T follicular helper cell (primary cell): ENCODE results near the gene MTF2.
A peak's percentile ranks its signal among the peaks of the same experiment; 100 is the strongest.
"Not testable (repeated sequence)": the region's sequence is repeated elsewhere in the genome, so short reads cannot be mapped to it uniquely, and the experiment has no call there.

Source experiments
- DNase-seq: peaks from one replicate; pipeline ENCODE4 v3.0.0-alpha.2; 2020; ENCODE audit warnings: low read depth

The MTF2 gene

DNA sequence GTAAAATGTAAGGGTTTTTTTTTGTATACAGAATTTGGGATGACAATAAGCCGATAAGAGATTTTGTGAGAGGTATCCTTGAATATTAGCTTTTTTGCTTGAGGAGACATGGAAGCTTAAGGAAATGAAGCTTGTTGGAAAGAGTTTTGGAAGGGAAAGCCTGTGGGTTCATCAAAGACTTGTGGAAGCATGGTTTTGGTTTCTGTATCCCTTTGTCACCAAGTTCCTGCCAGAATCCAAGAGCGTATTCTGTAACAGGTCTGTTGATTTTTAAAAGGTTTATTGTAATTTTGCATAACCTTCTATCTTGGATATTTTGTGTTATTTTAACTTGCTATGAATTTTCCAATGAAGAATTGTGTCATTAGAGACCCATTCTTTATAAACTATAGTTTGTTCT, 63.1 kb downstream of the MTF2 start:
- DNase-seq, result no peak

DNA sequence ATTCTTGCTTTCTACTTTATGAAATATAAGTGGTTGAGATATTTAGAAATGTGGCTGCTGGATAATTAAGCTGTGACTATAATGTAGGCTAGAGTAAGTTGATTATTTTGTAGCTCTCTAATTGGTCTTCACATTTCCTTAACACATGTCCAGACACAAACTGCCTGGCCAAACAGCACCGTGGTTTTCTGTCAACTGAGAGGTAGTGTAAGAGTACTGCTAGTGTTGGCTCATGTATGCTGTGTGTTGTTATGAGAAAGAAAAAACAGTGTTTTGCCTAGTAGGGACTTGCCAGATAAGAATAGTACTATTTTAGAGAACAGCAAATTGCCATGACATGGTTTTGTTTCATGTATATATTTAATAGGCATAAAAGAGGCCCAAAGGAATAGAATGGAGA, 64.1 kb downstream of the MTF2 start:
- DNase-seq, result no peak

DNA sequence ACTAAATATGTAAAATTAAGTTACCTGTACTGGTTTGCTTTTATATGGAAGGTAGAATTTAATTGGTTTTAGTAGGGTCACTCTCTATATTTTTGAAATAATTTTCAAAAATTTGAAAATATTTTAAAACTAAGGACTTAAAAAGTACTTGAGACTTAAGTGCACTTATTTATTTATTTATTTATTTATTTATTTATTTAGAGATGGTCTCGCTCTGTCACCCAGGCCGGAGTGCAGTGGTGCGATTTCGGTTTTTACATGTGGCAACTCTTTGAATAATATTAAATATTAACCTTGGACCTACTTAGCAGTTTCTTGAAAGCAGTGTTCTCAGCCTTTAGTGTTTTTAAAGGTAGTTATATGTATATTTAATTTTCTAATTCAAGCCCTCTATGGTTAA, 64.7 kb downstream of the MTF2 start:
- no peak for DNase-seq

DNA sequence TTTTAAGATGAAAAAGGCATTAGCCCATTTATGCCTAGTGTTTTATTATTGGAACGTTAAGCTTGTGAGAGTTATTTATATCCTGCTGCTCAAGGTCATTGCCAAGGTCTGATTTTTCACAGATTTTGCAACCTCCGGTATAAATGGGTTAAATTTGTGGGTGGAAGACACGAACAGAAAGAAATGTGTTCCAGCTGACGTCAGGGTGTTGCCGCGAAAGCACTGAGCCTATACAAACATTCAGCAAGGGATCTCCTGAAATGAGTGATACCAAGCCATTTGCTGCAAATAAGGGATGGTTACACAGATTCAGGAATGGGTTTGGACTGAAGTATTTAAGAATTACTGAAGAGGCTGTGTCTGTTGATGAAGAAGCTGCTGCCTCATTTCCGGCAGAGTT, 68.9 kb downstream of the MTF2 start:
- DNase-seq, result no peak

DNA sequence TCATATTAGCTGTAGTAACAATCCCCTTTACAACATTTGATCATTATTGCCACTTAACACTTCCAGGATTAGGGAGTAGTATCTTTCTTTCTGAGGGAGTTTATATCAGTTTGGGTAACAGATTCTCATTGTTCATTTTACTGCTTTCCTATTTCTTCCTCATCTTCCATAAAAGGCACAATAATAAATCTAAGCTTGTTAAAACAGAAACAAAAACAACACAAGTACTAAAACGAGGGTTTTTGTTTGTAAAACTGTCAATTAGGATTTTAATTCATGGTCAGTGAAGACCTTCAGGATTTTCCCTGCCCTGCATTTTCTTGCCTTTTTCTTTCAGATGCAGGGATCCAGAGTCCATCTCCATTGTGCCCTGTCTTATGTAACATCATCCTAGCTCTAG, 71.6 kb downstream of the MTF2 start:
- no peak for DNase-seq

DNA sequence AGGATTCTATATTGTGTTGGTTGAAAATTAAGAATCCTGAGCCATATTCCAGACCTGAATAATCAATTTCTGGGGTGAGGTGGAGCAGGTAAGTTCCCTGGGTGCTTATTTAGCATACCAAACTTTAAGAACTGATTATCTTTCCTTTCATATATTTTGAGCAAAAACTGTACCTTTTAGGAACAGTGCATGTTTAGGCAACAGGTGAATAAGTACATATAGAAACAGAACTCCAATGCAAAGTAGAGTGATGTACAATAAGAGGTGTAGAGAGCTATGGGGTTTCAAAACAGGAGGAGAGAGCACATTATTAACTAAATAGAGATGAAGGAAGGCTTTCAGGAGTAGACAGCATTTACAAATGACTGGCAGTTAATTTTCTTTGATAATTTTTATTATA, 72.4 kb downstream of the MTF2 start:
- DNase-seq, result no peak

DNA sequence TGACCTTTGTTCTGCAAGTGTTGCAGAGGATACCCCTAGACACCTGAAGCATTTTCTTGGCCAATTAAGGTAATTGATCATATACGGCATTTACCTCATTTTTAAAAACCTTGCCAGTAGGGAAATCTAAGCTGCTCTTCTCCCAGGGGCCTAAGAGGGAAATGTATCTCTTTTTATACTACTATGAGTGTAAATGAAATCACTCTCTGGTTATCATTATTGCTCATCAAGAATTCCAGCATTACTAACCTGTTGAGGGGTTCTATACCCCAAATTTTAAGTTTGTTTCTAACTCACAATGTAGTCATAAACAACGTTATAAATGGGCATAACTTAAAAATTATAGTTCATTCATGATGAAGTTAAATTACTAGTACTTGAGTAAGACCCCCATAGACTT, 73.8 kb downstream of the MTF2 start:
- no peak for DNase-seq

DNA sequence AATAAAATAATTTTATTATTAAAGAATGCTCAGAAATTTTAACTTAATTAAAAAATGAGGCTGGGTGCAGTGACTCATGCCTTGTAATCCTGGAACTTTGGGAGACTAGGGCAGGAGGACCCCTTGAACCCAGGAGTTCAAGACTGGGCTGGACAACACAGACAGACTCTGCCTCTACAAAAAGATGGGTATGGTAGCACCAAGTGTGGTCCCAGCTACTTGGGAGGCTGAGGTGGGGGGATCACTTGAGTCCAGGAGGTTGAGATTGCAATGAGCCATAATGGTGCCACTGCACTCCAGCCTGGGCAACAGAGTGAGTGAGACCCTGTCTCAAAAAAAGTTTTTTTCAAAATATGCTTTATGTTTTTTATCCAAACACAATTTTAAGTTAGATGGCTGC, 75.8 kb downstream of the MTF2 start:
- DNase-seq, result no peak

DNA sequence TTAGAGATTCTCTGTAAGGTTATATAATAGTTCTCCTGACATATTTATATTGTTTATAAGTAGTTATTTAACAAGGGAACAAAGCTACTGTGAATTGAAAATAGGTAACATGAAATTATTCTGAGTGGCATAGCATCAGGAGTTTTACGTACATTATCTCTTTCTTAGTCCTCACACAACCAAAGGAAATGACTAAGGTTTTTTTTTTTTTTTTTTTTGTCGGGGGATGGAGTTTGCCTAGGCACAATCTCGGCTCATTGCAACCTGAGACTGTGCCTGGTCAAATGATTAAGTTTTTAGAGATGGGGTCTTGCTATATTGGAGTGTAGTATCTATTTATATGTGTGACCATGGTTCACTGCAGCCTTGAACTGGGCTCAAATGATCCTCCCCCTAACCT, 76.3 kb downstream of the MTF2 start:
- no peak for DNase-seq

DNA sequence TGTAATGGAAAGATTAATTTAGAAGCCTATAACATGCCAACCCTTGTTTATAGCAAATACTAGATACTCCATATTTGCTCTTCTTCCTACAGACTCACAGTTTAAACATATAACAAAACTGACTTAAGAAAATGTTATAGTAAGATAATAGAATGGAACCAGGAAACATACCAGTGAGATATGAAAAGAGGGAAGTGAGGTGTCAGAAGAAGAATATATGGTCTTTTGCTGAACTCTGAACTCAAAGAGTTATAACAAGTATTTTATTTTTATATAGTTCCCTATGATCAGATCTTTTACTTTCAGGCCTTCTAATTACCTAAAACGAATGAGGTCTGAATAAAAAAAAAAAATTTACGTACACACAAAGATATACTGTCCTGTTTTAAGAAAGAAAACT, 80.3 kb downstream of the MTF2 start:
- DNase-seq, result no peak

DNA sequence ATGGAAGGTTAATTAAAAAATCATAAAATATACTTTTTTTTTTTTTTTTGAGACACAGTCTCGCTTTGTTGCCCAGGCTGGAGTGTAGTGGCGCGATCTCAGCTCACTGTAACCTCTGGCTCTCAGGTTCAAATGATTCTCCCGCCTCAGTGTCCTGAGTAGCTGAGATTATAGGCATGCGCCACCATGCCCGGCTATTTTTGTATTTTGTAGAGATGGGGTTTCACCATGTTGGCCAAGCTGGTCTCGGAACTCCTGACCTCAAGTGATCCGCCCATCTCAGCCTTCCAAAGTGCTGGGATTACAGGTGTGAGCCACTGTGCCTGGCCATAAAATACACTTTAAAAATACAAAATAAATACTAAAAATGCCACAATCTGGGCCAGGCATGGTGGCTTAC, 84.2 kb downstream of the MTF2 start:
- DNase-seq, result not testable (repeated sequence)

DNA sequence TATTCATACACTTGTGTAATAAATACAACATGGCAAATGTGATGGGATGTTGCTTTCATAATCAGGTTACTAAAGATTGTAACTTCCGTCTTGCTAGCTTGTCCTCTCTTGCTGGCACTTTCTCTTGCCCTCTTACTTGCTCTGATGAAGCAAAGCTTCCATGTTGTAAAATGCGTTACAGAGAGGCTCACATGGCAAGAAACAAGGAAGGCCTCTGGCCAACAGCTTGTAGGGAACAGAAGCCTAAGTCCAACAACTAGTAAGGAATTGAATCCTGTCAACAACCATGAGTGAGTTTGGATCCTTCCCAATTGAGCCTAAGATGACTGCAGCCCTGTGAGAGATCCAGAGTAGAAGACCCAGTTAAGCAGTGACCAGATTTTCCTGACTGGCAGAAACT, 85.7 kb downstream of the MTF2 start:
- no peak for DNase-seq

DNA sequence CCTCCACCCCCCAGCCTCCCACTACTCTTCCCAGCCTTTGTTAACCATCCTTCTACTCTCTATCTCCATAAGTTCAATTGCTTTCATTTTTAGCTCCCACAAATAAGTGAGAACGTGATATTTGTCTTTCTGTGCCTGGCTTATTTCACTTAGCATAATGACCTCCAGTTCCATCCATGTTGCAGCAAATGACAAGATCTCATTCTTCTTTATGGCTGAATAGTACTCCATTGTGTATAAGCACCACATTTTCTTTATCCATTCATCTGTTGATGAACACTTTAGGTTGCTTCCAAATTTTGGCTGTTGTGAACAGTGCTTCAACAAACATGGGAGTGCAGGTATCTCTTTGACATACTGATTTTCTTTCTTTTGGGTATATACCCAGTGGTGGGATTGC, 86.8 kb downstream of the MTF2 start:
- DNase-seq, result not testable (repeated sequence)

DNA sequence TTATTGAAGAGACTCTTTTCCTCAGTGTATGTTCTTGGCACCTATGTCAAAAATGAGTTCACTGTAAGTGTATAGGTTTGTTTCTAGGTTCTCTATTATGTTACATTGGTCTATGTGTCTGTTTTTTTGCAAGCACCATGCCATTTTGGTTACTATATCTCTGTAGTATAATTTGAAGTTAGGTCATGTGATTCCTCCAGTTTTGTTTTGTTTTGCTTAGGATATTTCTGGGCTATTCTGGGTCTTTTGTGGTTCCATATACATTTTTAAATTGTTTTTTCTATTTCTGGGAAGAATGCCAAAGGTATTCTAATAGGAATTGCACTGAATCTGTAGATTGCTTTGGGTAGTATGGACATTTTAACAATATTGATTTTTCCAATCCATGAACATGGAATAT, 87.9 kb downstream of the MTF2 start:
- DNase-seq, result no peak

DNA sequence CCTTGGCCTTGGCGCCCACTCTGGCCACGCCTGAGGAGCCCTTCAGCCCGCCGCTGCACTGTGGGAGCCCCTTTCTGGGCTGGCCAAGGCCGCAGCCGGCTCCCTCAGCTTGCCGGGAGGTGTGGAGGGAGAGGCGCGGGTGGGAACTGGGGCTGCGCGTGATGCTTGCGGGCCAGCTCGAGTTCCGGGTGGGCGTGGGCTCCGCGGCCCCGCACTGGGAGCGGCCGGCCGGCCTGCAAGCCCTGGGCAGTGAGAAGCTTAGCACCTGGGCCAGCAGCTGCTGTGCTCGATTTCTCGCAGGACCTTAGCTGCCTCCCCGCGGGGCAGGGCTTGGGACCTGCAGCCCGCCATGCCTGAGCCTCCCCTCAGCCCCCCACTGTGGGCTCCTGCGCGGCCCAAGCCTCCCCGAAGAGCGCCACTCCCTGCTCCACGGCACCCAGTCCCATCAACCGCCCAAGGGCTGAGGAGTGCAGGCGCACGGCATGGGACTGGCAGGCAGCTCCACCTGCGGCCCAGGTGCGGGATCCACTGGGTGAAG, 91.1 kb downstream of the MTF2 start:
- not testable (repeated sequence) for DNase-seq

DNA sequence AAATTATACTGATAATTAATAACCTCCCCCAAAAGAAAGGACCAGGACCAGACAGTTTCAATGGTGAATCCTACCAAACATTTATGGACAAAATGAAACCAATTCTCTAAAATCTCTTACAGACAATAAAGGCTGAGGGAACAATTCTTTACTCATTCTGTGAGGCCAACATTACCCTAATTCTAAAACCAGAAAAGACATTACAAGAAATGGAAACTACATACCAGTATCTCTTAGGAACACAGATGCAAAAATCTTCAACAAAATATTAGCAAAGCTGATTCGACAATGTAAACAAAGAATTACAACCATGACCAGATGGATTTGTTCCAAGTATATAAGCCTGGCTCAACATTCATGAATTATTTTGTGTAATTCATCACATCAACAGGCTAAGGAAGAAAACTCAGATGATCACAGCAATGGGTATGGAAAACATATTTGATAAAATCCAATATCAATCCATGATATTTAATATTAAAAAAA, 92.5 kb downstream of the MTF2 start:
- DNase-seq, result no peak

DNA sequence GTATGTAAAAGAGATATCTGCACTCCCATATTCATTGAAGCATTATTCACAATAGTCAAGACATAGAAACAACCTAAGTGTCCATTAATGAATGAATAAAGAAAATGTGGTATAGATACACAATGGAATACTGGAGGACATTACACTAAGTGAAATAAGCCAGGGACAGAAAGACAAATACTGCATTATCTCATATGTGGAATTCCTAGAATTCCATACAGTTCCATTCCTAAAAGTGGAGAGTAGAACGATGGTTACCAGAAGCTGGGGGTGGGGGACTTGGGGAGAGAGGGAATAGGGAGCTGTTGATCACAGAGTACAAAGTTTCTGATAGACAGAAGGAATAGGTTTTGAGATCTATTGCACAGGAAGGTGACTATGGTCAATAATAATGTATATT, 93.7 kb downstream of the MTF2 start:
- DNase-seq, result no peak

DNA sequence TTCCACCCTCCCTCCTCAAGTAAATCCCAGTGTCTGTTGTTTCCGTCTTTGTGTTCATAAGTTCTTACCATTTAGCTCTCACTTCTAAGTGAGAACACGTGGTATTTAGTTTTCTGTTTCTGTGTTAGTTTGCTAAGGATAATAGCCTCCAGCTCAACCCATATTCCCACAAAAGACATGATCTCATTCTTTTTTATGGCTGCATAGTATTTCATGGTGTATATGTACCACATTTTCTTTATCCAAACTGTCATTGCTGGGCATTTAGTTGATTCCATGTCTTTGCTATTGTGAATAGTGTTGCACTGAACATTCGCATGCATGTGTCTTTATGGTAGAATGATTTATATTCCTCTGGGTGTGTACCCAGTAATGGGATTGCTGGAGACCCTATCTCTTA, 95.6 kb downstream of the MTF2 start:
- not testable (repeated sequence) for DNase-seq

DNA sequence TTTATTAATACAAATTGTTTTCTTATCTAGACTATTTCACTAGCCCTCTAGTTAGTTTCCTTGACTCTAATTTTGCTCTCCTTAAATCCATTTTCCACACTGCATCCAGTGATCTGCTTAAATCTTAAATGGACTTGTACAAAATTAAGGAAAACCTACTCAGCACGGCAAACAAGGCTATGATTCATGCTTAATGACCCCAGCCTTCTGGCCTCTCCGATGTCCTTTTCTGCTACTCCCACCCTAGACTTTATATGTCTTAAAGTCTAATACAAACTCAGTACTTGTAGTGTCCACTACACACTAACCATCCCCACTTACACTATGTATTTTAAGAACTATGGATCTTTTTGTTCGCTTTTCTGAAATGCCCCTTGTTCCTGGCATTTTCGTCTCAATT, 98.9 kb downstream of the MTF2 start:
- DNase-seq, result no peak

DNA sequence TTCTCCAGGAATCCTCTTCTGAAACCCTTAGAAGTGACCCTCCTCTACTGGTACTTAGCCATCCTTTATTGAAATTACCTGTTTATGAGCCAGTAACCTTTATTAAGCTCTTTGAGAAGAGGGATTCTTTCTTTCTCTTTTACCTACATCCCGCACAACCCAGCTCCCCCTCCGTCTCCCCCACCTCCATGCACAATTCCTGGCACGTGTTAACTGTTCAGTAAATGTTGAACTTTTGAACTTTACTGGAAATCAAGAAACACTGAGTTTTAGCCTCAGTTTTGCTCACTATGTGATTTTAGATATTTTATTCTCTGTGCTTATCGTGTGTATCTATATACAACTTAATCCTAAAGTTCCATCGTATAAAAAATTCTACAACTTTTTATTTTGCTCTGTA, 99.3 kb downstream of the MTF2 start:
- no peak for DNase-seq

DNA sequence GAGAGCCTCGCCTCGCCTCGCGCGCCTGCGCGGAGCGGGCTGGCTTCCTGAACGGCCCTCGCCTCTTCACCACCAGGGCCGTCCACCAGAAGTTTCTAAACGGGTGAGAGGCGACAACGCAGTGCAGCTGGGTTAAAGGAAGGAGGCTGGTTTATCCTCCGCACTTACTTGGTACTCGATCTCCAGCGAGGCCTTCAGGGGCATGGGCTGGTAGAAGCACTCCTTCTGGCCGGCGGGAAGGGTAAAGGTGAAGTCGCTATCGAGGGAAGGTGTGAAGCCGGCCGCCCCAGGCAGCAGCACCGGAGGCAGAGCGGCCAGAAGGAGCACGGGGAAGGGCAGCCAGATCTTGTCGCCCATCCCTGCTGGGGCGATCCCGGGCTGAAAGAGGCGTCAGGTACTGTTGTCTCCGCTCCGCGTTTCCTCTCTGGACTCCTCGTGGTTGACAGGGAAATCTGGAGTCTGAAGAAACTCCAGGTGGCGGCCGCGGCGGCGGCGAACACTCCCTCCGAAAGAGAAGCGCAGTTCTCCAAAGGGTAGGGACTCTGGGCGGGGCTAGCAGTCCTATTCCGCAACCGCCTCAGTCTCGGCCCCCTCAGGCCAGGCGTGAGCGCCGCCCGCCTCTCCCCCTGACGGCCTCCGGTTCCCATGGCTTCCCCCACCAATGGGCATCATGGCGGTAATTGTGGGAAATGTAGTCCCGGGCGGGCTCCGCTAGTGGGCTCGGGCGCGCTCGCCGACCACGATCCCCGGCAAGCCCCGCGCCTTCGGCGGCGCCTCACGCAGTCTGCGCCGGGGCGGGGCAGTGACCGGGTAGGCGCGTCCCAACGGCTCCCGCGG, 101.0 kb downstream of the MTF2 start, which contains the start of gene TMED5:
TMED5 (minus strand) TSS at position 528 of the 837 bp plus-strand sequence; CDS start at position 357, 171 bp downstream.
- peak; percentile 93 for DNase-seq

DNA sequence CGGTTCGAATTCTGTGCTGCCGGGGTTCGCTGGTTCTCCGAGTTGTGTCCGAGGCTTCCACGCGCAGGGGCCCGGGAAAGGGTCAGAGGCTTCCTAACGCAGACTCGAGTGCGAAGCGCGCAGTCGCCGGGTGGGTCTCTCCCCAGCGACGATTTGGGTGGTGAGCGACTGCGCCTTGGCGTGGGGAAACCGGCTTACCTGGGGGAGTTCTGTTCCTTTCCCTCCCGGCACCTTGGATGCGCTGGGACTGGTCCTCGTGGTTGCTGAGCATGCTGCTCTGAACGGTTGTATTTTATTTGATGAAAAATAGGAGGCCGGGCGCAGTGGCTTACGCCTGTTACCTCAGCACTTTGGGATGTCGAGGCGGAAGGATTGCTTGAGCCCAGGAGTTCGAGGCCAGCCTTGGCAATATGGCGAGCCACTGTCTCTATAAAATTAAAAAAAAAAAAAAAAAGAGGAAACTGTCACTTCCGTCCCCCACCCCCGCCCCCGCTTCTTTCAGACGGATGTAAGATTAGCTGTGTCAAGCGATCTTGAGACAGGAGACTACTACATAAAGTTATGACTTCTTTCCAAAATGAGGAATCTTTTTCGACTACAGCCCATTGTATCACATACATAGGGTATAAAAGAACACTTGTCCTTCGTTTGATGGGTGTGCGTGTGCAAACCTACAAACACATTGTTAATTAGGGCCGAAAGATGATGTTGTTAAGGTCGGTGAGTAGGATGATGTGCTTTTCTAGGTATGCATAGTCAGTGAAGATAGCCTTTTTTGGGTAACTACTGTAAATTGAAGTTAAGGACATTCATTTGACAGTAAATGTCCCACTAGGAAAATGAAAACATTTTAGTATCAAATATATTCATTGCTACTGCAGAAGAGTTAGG, 101.9 kb downstream of the MTF2 start, which contains the start of gene CCDC18:
CCDC18 (plus strand) TSS at position 2 of the 891 bp plus-strand sequence. CDS start 2,638 bp downstream, outside the sequence.
- DNase-seq, result peak; percentile 46
